Common myeloid progenitor, CD34-positive (primary cell): ENCODE results near the gene MTRF1.
A peak's percentile ranks its signal among the peaks of the same experiment; 100 is the strongest.

ENCODE experiments used
- CTCF ChIA-PET: fragments of 350-600 bp; sonication (Branson Sonifier 250); formaldehyde crosslinking; loops from one replicate; lab custom pipeline; 2021; ENCODE audit warnings: antibody characterized with exemption; lab: Charles Lee
- POLR2A ChIA-PET: fragments of 350-600 bp; sonication (Branson Sonifier 250); formaldehyde crosslinking; loops from one replicate; lab custom pipeline; 2021; ENCODE audit warnings: antibody characterized with exemption; lab: Charles Lee
- DNase-seq, 3 donors: peaks; one replicate each; pipeline versions ENCODE4 v3.0.0 to v3.0.0-alpha.2; 2013
- H3K27ac ChIP-seq, 2 experiments: 1 replicate in 1 of 2; 2 replicates in 1 of 2; pipeline ENCODE4 v1.7.0; 2013; ENCODE audit warnings: inconsistent platforms in 2 of 2, low read length in 2 of 2, mild to moderate bottlenecking in 2 of 2, low read depth in 1 of 2, moderate library complexity in 1 of 2; ENCODE audit not compliant: severe bottlenecking in 2 of 2, insufficient read depth in 1 of 2, poor library complexity in 1 of 2
- H3K27me3 ChIP-seq, 5 experiments: replicated peaks in 2 of 5; 1 replicate in 3 of 5; 2 replicates in 2 of 5; pipeline versions ENCODE4 v1.6.1 to v1.7.0; 2013; ENCODE audit warnings: low read length in 4 of 5, mild to moderate bottlenecking in 2 of 5, moderate library complexity in 2 of 5, inconsistent platforms in 1 of 5; ENCODE audit not compliant: insufficient read depth in 5 of 5, control insufficient read depth in 4 of 5
- H3K36me3 ChIP-seq, 4 experiments: 1 replicate in 2 of 4; 2 replicates in 2 of 4; pipeline versions ENCODE4 v1.6.1 to v1.7.0; 2013; ENCODE audit warnings: low read length in 3 of 4, control low read depth in 1 of 4, mild to moderate bottlenecking in 1 of 4; ENCODE audit not compliant: control insufficient read depth in 4 of 4, insufficient read depth in 4 of 4
- H3K4me1 ChIP-seq, 4 experiments: 1 replicate in 3 of 4; 2 replicates in 1 of 4; pipeline versions ENCODE4 v1.6.1 to v1.7.1; 2013; ENCODE audit warnings: low read length in 3 of 4, mild to moderate bottlenecking in 3 of 4, control low read depth in 1 of 4, inconsistent platforms in 1 of 4, moderate library complexity in 1 of 4; ENCODE audit not compliant: control insufficient read depth in 4 of 4, insufficient read depth in 4 of 4; ENCODE audit errors: control extremely low read depth in 1 of 4
- H3K4me3 ChIP-seq, 7 experiments: 1 replicate in 4 of 7; 2 replicates in 3 of 7; pipeline versions ENCODE4 v1.5.1 to v1.7.0; 2013; ENCODE audit warnings: mild to moderate bottlenecking in 7 of 7, low read length in 6 of 7, moderate library complexity in 6 of 7, inconsistent platforms in 2 of 7, low read depth in 2 of 7, control low read depth in 1 of 7; ENCODE audit not compliant: insufficient read depth in 4 of 7, control insufficient read depth in 1 of 7; ENCODE audit errors: extremely low read depth in 1 of 7
- H3K9me3 ChIP-seq, 5 experiments: 1 replicate in 4 of 5; 2 replicates in 1 of 5; pipeline versions ENCODE4 v1.6.1 to v1.7.1; 2013; ENCODE audit warnings: low read length in 4 of 5, mild to moderate bottlenecking in 2 of 5, inconsistent platforms in 1 of 5, low read depth in 1 of 5, moderate library complexity in 1 of 5; ENCODE audit not compliant: control insufficient read depth in 4 of 5, insufficient read depth in 2 of 5; ENCODE audit errors: control extremely low read depth in 1 of 5
- WGBS: methylation state at CpG from one replicate; pipeline ENCODE4 v1.1.5; 2013; ENCODE audit not compliant: insufficient coverage; 5-methylcytosine and 5-hydroxymethylcytosine counted together

MTRF1 gene

GRCh38 chr13:41294914-41295313 is 31.5 kb upstream of the MTRF1 start:
- peaks cover 0 to 5% (median 0%) of the 10 kb centered on the region in 5 experiments for H3K9me3 ChIP-seq
- no peaks in the 10 kb centered on the region for H3K27me3 ChIP-seq
- H3K27ac ChIP-seq = no peak overlapping the region
- H3K36me3 ChIP-seq = no peaks in the 10 kb centered on the region
- ChIA-PET POLR2A (no interaction called here), CTCF (no interaction called here)
- no peaks in the 10 kb centered on the region for H3K4me1 ChIP-seq
- no peak overlapping the region for H3K4me3 ChIP-seq
- DNase-seq = no peak
- WGBS = no CpG with 5 or more reads among the region's 1 CpG

GRCh38 chr13:41293272-41293671 is 29.9 kb upstream of the MTRF1 start:
- WGBS = no CpG with 5 or more reads among the region's 1 CpG
- CTCF ChIA-PET = interaction anchor here (1.4 kb wide), 1 partner anchor 10 kb away, joined by 4 read pairs; no protein-coding TSS in a partner anchor
- no peak overlapping the region for H3K27ac ChIP-seq
- H3K4me3 ChIP-seq = no peak overlapping the region
- no peaks in the 10 kb centered on the region for H3K4me1 ChIP-seq
- no peak for DNase-seq
- H3K9me3 ChIP-seq = peaks cover 0 to 5% (median 0%) of the 10 kb centered on the region in 5 experiments
- no peaks in the 10 kb centered on the region for H3K36me3 ChIP-seq
- POLR2A ChIA-PET = no interaction called here
- no peaks in the 10 kb centered on the region for H3K27me3 ChIP-seq

DNA sequence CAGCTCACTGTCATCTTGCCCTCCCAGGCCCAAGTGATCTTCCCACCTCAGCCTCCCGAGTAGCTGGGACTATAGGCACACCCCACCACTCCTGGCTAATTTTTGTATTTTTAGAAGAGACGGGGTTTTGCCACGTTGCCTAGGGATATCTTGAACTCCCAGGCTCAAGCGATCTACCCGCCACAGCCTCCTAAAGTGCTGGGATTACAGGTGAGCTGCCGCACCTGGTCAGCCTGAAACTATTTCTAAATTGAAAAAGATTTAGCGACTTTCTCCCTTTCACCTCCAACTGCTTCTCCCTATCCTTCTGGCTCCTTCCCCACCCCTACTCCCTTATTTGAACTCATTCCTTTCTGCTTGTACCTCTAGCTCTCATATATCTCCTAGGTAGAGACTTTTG is 27.9 kb upstream of the MTRF1 start:
- POLR2A ChIA-PET = interaction anchor here (0.6 kb wide), 1 partner anchor 124 kb away, joined by 6 read pairs; no protein-coding TSS in a partner anchor
- Histone ChIP-seq H3K27ac (no peak overlapping the region), H3K36me3 (no peaks in the 10 kb centered on the region), H3K4me1 (no peaks in the 10 kb centered on the region), H3K27me3 (no peaks in the 10 kb centered on the region), H3K9me3 (peaks cover 0 to 5% (median 0%) of the 10 kb centered on the region in 5 experiments), H3K4me3 (no peak overlapping the region)
- CTCF ChIA-PET = no interaction called here
- 94% methylated on average over 6 of the region's 7 CpGs for WGBS
- no peak for DNase-seq

DNA sequence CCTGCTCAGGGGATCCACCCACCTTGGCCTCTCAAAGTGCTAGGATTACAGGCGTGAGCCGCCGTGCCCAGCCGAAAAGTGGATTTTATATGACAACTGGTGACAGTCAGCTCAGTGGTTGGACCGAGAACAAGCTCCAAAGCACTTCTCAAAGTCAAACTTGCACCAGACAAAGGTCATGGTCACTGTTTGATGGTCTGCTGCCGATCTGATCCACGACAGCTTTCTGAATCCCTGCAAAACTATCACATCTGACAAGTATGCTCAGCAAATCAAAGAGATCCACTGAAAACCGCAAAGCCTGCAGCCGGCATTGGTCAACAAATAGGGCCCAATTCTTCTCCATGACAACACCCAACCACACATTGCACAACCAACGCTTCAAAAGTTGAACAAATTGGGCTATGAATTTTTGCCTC is 26.1 kb upstream of the MTRF1 start:
- Histone ChIP-seq H3K36me3 (no peaks in the 10 kb centered on the region), H3K9me3 (peaks cover 0 to 5% (median 0%) of the 10 kb centered on the region in 5 experiments), H3K4me1 (no peaks in the 10 kb centered on the region), H3K4me3 (no peak overlapping the region), H3K27ac (no peak overlapping the region), H3K27me3 (no peaks in the 10 kb centered on the region)
- CTCF ChIA-PET = no interaction called here
- POLR2A ChIA-PET = no interaction called here
- no peak for DNase-seq
- WGBS = 96% methylated on average over 10 of the region's 10 CpGs

- WGBS = 96% methylated on average over 2 of the region's 5 CpGs
- Histone ChIP-seq H3K4me1 (no peaks in the 10 kb centered on the region), H3K4me3 (no peak overlapping the region), H3K9me3 (no peaks in the 10 kb centered on the region), H3K27ac (no peak overlapping the region), H3K36me3 (no peaks in the 10 kb centered on the region), H3K27me3 (no peaks in the 10 kb centered on the region)
- POLR2A ChIA-PET = no interaction called here
- CTCF ChIA-PET = no interaction called here
- no peak for DNase-seq
Measured at GRCh38 chr13:41286370-41286769, 23.0 kb upstream of the MTRF1 start.

- ChIA-PET POLR2A (no interaction called here), CTCF (interaction anchor here (1.0 kb wide), 1 partner anchor 15 kb away, joined by 4 read pairs; no protein-coding TSS in a partner anchor)
- no peaks in the 10 kb centered on the region for H3K9me3 ChIP-seq
- DNase-seq = no peak
- 98% methylated on average over 11 of the region's 13 CpGs for WGBS
- no peaks in the 10 kb centered on the region for H3K36me3 ChIP-seq
- H3K27me3 ChIP-seq = no peaks in the 10 kb centered on the region
- no peaks in the 10 kb centered on the region for H3K4me1 ChIP-seq
- H3K27ac ChIP-seq = no peak overlapping the region
- H3K4me3 ChIP-seq = no peak overlapping the region
Measured at GRCh38 chr13:41284512-41285288, 21.3 kb upstream of the MTRF1 start.

- no peaks in the 10 kb centered on the region for H3K9me3 ChIP-seq
- WGBS = 81% methylated on average over 4 of the region's 5 CpGs
- POLR2A ChIA-PET = no interaction called here
- DNase-seq = peak in 1 of 3 donors; percentile 6
- no peaks in the 10 kb centered on the region for H3K27me3 ChIP-seq
- no peaks in the 10 kb centered on the region for H3K36me3 ChIP-seq
- H3K4me3 ChIP-seq = no peak overlapping the region
- CTCF ChIA-PET = no interaction called here
- H3K4me1 ChIP-seq = no peaks in the 10 kb centered on the region
- no peak overlapping the region for H3K27ac ChIP-seq
Measured at GRCh38 chr13:41282129-41282571, 18.8 kb upstream of the MTRF1 start.
